Mucosa of rectum (tissue), 2 donors: Measurements from ENCODE around the gene PURB.

Source experiments
- H3K27ac ChIP-seq, 2 donors: one replicate each; pipeline ENCODE4 v1.7.0; 2013; ENCODE audit warnings: inconsistent platforms in 2 of 2, low read depth in 2 of 2, low read length in 2 of 2
- H3K27me3 ChIP-seq, 2 donors: one replicate each; pipeline ENCODE4 v1.7.0; 2013; ENCODE audit warnings: low read length in 2 of 2; ENCODE audit not compliant: control insufficient read depth in 2 of 2, insufficient read depth in 2 of 2
- H3K36me3 ChIP-seq, 2 donors: one replicate each; pipeline ENCODE4 v1.7.0; 2013; ENCODE audit warnings: low read length in 2 of 2; ENCODE audit not compliant: control insufficient read depth in 2 of 2, insufficient read depth in 2 of 2
- H3K4me1 ChIP-seq, 2 donors: one replicate each; pipeline ENCODE4 v1.7.0; 2013; ENCODE audit warnings: low read length in 2 of 2, mild to moderate bottlenecking in 1 of 2; ENCODE audit not compliant: control insufficient read depth in 2 of 2, insufficient read depth in 2 of 2
- H3K4me3 ChIP-seq, 2 donors: one replicate each; pipeline ENCODE4 v1.7.0; 2013; ENCODE audit warnings: low read length in 2 of 2
- H3K9ac ChIP-seq, 2 donors: one replicate each; pipeline ENCODE4 v1.7.0; 2013; ENCODE audit warnings: low read length in 2 of 2, low read depth in 1 of 2, mild to moderate bottlenecking in 1 of 2
- H3K9me3 ChIP-seq, 2 donors: one replicate each; pipeline ENCODE4 v1.7.0; 2013; ENCODE audit warnings: low read length in 2 of 2; ENCODE audit not compliant: control insufficient read depth in 2 of 2
- donor health status: healthy.
- donor health status: Normal muscosa, but diverticular disease.

The PURB gene

DNA sequence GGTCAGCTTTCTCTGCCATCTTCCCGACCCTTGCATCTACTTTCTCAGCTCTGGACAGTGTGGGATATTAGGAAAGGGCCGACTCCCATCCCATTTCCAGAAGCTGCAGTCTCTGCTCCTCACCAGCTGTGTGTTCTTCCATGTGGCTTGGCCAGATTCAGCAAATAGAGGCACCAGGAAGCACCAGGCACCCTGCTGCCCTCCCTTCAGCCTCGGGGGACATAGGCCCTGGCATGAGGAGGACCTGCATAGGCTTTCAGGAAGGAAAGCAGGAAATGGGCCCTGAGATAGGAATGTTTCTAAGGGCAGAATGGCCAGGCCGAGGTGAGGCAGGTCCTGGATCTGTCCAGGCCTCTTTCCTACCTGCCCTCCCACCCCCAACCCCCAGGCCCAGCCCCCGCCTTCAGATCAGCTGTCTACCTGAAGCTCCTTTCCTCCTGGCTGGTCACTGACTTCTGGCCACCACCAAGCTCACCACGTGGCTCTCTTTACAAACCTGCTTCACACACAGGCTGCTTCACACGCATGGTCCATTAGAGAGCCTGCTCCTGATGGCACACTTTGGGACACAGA lies 27.5 kb upstream of the PURB start:
- Histone ChIP-seq H3K9ac (no peak overlapping the region), H3K27me3 (no peaks in the 10 kb centered on the region)

DNA sequence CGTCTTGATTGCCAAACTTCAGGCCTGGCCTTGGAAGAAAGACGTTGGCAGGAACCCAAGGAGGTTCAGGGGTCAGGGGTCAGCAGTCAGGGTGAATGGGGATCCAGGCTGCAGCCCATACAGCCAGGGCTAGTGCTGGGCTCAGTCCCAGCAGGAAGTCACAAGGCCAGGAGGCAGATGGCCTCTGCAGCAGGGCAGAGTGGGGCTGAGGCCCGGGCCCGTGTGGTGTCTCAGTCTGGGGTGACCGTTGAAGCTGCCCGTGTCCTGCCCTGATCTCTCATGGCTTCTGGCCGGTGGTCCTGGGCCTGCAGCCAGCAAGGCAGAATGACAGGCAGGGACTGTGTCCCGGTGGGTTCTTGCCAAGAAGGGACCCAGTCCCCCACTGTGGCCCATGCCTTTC lies 26.6 kb upstream of the PURB start:
- no peaks in the 10 kb centered on the region for H3K4me1 ChIP-seq
- no peak overlapping the region for H3K27ac ChIP-seq
- no peak overlapping the region for H3K4me3 ChIP-seq
- no peaks in the 10 kb centered on the region for H3K36me3 ChIP-seq
- H3K9me3 ChIP-seq: no peaks in the 10 kb centered on the region
- no peaks in the 10 kb centered on the region for H3K27me3 ChIP-seq
- H3K9ac ChIP-seq: no peak overlapping the region

More for the DNA sequence above, 27.5 kb upstream of the PURB start:
- H3K36me3 ChIP-seq: no peaks in the 10 kb centered on the region
- no peak overlapping the region for H3K4me3 ChIP-seq
- no peaks in the 10 kb centered on the region for H3K9me3 ChIP-seq
- no peaks in the 10 kb centered on the region for H3K4me1 ChIP-seq
- H3K27ac ChIP-seq: no peak overlapping the region

- H3K27ac ChIP-seq: no peak overlapping the region
- H3K9ac ChIP-seq: no peak overlapping the region
- no peaks in the 10 kb centered on the region for H3K27me3 ChIP-seq
- no peaks in the 10 kb centered on the region for H3K36me3 ChIP-seq
- no peaks in the 10 kb centered on the region for H3K9me3 ChIP-seq
- no peak overlapping the region for H3K4me3 ChIP-seq
- no peaks in the 10 kb centered on the region for H3K4me1 ChIP-seq
These were observed 24.5 kb upstream of the PURB start for GRCh38 chr7:44909596-44910389.

DNA sequence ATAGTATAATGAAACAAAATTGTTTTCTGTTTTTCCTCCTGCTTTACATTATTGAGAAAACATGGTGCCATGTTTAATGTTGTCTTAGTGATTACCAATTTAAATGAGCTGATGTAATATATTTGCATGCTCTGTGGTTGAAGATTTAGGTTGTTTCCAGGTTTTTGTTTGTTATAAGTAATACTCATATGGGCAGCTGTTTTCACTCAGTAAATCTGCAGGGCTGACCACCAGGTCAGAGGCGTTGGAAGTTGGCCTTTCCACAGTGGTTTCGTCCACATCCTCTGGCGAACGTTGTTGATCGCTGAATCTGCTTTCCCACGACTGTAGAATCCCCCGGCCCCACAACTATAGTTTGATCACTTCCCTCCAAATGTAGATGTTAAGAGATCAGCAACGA lies 21.6 kb upstream of the PURB start:
- no peak overlapping the region for H3K27ac ChIP-seq
- H3K9ac ChIP-seq: no peak overlapping the region
- H3K27me3 ChIP-seq: no peaks in the 10 kb centered on the region
- no peaks in the 10 kb centered on the region for H3K4me1 ChIP-seq
- no peaks in the 10 kb centered on the region for H3K9me3 ChIP-seq
- no peaks in the 10 kb centered on the region for H3K36me3 ChIP-seq
- H3K4me3 ChIP-seq: no peak overlapping the region

- H3K9ac ChIP-seq: no peak overlapping the region
- H3K4me3 ChIP-seq: no peak overlapping the region
- H3K9me3 ChIP-seq: no peaks in the 10 kb centered on the region
- H3K27ac ChIP-seq: no peak overlapping the region
- no peaks in the 10 kb centered on the region for H3K4me1 ChIP-seq
- no peaks in the 10 kb centered on the region for H3K36me3 ChIP-seq
- no peaks in the 10 kb centered on the region for H3K27me3 ChIP-seq
These were observed 19.8 kb upstream of the PURB start for GRCh38 chr7:44905002-44905635.

- no peak overlapping the region for H3K4me3 ChIP-seq
- no peaks in the 10 kb centered on the region for H3K36me3 ChIP-seq
- H3K4me1 ChIP-seq: no peaks in the 10 kb centered on the region
- H3K27me3 ChIP-seq: no peaks in the 10 kb centered on the region
- H3K9ac ChIP-seq: no peak overlapping the region
- no peak overlapping the region for H3K27ac ChIP-seq
- no peaks in the 10 kb centered on the region for H3K9me3 ChIP-seq
These were observed 14.1 kb upstream of the PURB start for GRCh38 chr7:44899443-44899842.

- no peak overlapping the region for H3K4me3 ChIP-seq
- no peak overlapping the region for H3K9ac ChIP-seq
- no peaks in the 10 kb centered on the region for H3K9me3 ChIP-seq
- H3K27ac ChIP-seq: no peak overlapping the region
- H3K27me3 ChIP-seq: no peaks in the 10 kb centered on the region
- no peaks in the 10 kb centered on the region for H3K36me3 ChIP-seq
- H3K4me1 ChIP-seq: no peaks in the 10 kb centered on the region
These were observed 12.7 kb upstream of the PURB start for GRCh38 chr7:44898039-44898438.

GRCh38 chr7:44897309-44897708 lies 12.0 kb upstream of the PURB start:
- no peaks in the 10 kb centered on the region for H3K27me3 ChIP-seq
- no peaks in the 10 kb centered on the region for H3K4me1 ChIP-seq
- H3K4me3 ChIP-seq: no peak overlapping the region
- H3K27ac ChIP-seq: no peak overlapping the region
- no peak overlapping the region for H3K9ac ChIP-seq
- no peaks in the 10 kb centered on the region for H3K9me3 ChIP-seq
- no peaks in the 10 kb centered on the region for H3K36me3 ChIP-seq

GRCh38 chr7:44894888-44895580 lies 9.7 kb upstream of the PURB start:
- no peaks in the 10 kb centered on the region for H3K9me3 ChIP-seq

DNA sequence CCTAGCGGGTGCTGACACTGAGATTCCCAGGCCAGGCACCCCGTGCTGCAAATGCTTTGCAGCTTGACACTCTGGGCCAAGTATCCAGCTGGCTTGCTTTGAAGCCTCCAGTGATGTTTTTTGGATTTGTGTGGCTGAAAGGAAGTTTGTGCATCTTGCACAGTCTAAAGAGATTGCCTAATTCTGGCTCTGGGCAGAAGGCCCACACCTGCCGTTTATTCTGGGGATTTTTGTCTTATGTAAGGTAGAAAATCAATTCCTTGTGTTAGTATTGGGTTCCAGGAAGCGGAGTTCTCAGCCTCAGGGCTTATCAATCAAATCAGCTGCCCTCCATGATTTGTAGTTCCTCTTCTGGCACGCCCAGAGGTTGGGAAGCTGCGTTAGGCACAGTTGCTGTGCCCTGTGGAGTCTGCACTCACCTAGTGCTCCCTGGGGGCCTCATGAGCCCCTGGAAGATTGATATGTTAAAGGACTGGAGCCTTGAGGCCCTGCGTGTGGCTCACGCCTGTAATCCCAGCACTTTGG lies 8.4 kb upstream of the PURB start:
- no peaks in the 10 kb centered on the region for H3K27me3 ChIP-seq
- H3K27ac ChIP-seq: no peak overlapping the region
- no peak overlapping the region for H3K9ac ChIP-seq
- H3K9me3 ChIP-seq: no peaks in the 10 kb centered on the region
- no peaks in the 10 kb centered on the region for H3K36me3 ChIP-seq
- H3K4me1 ChIP-seq: no peaks in the 10 kb centered on the region
- H3K4me3 ChIP-seq: no peak overlapping the region

More at GRCh38 chr7:44894888-44895580, 9.7 kb upstream of the PURB start:
- no peaks in the 10 kb centered on the region for H3K36me3 ChIP-seq
- no peaks in the 10 kb centered on the region for H3K27me3 ChIP-seq
- H3K9ac ChIP-seq: no peak overlapping the region
- H3K27ac ChIP-seq: no peak overlapping the region
- H3K4me3 ChIP-seq: no peak overlapping the region
- H3K4me1 ChIP-seq: no peaks in the 10 kb centered on the region
